AG09319 (cell line): ENCODE measurements around the gene ATP11A.

Experiments used
- DNase-seq: peaks from one replicate; pipeline ENCODE4 v3.0.0-alpha.2; 2010; ENCODE audit warnings: low read depth; ENCODE audit errors: extremely low read depth
- TF ChIP-seq, protein P1 (sequence below): IDR thresholded peaks from 2 replicates; pipeline ENCODE4 v1.5.1; 2011; ENCODE audit warnings: low read depth, mild to moderate bottlenecking, inconsistent platforms, low read length, moderate library complexity

The ATP11A gene

DNA sequence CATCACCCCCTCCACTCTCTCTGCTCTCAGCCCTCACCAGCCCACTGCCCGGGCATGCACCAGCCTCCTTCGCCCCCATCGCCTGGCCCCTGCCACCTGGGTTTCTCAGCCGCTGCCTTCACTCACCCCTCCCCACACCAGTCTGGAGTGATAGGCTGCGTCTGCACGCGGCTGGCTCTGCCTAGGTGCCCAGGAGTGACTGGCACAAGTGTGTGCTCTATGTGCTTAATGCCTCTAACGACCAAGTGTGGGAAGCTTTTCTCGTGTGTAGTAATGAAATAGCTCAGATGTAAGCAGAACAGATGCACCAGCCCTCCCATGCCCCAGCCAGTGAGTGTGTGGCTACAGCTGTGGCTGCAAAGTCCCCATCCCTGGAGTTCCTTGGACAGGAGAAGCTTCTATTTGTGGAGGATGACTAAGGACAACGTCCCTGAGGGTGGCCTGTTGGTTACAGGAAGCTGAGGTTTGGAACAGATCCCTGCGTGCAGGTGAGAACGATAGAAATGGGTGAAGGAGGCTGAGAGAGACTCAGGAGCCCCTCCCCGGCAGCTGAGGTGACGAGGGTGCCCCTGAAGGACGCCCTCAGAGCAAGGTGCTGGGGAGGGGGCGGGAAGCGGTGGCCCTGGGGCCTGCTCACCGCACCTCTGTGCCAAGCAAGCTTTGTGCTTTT lies 35.6 kb downstream of the ATP11A start:
- no peak for DNase-seq
- TF ChIP-seq, protein P1, sequence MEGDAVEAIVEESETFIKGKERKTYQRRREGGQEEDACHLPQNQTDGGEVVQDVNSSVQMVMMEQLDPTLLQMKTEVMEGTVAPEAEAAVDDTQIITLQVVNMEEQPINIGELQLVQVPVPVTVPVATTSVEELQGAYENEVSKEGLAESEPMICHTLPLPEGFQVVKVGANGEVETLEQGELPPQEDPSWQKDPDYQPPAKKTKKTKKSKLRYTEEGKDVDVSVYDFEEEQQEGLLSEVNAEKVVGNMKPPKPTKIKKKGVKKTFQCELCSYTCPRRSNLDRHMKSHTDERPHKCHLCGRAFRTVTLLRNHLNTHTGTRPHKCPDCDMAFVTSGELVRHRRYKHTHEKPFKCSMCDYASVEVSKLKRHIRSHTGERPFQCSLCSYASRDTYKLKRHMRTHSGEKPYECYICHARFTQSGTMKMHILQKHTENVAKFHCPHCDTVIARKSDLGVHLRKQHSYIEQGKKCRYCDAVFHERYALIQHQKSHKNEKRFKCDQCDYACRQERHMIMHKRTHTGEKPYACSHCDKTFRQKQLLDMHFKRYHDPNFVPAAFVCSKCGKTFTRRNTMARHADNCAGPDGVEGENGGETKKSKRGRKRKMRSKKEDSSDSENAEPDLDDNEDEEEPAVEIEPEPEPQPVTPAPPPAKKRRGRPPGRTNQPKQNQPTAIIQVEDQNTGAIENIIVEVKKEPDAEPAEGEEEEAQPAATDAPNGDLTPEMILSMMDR = no peak

DNA sequence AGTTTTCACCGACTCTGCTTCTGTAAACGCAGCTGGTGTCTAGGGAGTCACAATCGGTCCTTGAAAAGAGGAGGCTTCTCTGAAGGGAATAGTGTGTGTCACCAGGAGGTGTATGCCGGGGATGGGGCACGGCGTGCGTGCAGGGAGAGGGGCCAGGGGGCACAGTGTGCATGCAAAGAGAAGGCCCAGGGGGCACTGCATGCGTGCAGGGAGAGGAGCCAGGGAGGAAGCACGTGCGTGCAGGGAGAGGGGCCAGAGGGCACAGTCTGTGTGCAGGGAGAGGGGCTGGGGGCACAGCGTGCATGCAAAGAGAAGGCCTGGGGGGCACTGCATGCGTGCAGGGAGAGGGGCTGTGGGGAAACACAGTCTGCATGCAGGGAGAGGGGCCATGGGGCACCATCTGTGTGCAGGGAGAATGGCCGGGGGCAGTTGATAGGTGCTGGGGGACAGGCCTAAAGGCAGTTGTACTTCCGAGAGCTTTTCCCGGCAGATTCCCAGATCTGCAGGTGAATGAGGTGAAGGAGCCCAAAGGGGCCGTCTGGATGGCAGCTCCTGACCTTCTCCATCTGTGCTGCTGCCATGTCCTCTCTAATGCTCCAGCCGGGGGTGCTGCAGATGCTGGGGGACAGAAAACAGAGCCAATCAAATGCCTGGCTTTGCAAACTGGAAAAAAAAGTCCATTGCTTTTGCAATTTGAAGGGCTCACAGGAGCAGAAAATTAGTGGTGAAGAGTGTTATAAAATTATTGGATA lies 36.4 kb downstream of the ATP11A start:
- TF ChIP-seq, protein P1 = no peak
- DNase-seq = no peak

DNA sequence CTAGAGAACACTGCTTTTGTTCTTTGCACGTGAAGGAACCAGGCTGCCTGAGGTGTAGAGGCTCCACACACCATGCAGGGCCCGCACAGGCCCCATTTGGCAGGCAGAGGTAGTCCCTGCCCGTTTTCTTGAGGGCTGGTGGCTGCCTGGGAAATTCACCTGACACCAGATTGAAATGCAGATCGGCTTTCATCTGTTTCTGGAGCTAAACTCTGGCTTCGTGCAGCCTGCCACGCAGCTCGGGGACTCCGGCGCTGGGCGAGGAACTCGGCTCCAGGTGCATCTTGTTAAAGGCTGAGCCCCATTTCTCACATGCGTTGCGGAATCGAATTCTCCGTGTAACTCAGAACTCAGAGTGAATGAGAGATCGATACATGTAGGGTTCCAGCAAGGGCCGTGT lies 37.7 kb downstream of the ATP11A start:
- TF ChIP-seq, protein P1 = no peak
- DNase-seq = no peak

DNA sequence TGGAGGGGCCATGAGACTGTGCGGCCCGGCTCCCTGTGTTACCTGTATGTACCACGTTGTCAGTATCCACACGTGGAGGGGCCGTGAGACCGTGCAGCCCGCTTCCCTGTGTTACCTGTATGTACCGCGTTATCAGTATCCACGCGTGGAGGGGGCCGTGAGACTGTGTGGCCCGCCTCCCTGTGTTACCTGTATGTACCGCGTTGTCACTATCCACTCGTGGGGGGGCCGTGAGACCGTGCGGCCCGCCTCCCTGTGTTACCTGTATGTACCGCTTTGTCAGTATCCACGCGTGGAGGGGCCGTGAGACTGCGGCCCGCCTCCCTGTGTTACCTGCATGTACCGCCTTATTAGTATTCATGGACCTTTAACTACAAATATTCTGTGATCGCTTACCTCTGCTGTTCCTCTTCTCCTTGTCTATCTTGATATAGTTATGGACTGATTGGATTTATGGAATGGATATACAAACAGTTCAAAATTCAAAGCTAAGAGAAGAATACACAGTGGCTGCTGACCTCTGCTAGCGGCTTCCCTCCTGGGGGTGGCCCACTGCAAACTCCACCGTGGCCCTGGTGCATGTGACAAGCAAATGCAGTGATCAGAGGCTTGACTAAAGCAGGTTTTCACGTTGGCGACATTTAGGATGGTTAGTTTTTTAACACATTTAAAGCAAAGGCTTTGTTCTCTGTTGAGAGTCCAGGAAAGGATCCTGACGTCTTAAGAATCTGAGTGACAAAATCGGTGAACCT lies 38.7 kb downstream of the ATP11A start:
- TF ChIP-seq, protein P1 = no peak
- no peak for DNase-seq

DNA sequence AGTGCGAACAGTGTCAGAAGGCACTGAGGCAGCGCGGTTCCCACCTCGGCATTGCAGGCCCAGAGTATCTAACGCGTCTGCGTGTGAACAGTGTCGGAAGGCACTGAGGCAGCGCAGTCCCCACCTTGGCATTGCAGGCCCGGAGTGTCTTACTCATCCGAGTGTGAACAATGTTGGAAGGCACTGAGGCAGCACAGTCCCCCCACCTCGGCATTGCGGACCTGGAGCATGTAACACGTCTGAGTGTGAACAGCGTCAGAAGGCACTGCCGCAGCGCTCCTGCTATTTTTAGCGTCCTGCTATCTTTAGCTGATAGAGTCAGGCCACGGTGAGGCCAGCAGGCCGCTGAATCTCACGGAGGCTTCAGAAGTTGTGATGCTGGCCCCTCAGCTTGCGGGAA lies 39.6 kb downstream of the ATP11A start:
- TF ChIP-seq, protein P1 = no peak

DNA sequence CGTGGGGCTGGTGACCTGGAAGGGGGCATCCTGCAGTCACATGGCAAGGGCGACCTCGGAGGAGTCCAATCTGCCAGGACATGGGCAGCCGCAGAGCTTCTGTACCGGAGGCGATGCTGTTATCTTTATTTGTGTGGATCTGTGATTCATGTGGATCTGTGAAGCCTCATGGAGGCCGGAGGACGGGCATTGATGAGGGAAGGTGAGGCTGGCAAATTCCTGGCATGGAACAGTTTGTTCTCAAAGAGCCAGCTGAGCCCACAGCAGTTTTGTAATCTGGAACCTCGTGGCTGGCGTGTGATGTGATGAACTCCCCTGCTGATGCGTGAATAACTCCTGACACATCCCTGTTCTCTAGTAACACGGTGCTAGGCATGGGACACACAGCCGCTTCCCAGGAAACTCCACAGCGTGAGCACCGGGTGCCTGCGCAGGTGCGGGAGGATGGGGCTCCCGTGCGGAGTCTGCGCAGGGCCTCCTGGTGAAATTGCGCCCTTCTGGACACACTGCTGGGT lies 40.4 kb downstream of the ATP11A start:
- DNase-seq = no peak
- TF ChIP-seq, protein P1 = no peak

More for the DNA sequence above, 39.6 kb downstream of the ATP11A start:
- no peak for DNase-seq
